ENCODE measurements around the gene TNRC18. TPM values are rescaled to one million over a fixed set of nuclear protein-coding genes. Genes with fewer than 3 reads are reported as not detected.

TNRC18 gene
- 10 to 100 TPM; 27.3 to 29.3 TPM for total RNA-seq

GRCh38 chr7:5423306-5423975 lies at the start of gene TNRC18:
Gene TNRC18 (minus strand): TSS chr7:5423834. CDS start chr7:5421246, 2,588 bp downstream.

GRCh38 chr7:5282543-5283316 lies 140.9 kb downstream of the TNRC18 start, which contains the start of gene SLC29A4:
Gene SLC29A4 (plus strand): TSS chr7:5282943. CDS start chr7:5287817, 4,874 bp downstream.

Other genes starting within 250 kb of the TNRC18 start
- gene WIPI2, start 233.6 kb downstream of the TNRC18 start, total RNA-seq: 10 to 100 TPM; 49.6 to 54.0 TPM
- gene SLC29A4, start 140.9 kb downstream of the TNRC18 start, total RNA-seq: under 1 TPM; under 0.01 to 0.33 TPM
- gene FBXL18, start 90.0 kb upstream of the TNRC18 start, total RNA-seq: 10 to 100 TPM in 1 of 2 donors, 1 to 10 TPM in 1; 7.2 to 11.0 TPM
- gene ACTB, start 106.8 kb upstream of the TNRC18 start, total RNA-seq: 1,000 to 10,000 TPM; 3,892 to 4,732 TPM
- gene FSCN1, start 169.0 kb upstream of the TNRC18 start, total RNA-seq: 10 to 100 TPM in 1 of 2 donors, 1 to 10 TPM in 1; 5.5 to 19.0 TPM